B cell (primary cell): ENCODE results near the gene EML6.

Experiments used
- EZH2 ChIP-seq: IDR thresholded peaks from 2 replicates; pipeline ENCODE4 v1.6.1; 2012; ENCODE audit warnings: borderline replicate concordance, low read depth, mild to moderate bottlenecking, moderate library complexity, low read length; ENCODE audit not compliant: insufficient read depth, poor library complexity, severe bottlenecking
- TF ChIP-seq, protein P1 (sequence below): fragments of 200-600 bp; IDR thresholded peaks from one replicate; pipeline ENCODE4 v1.8.0; 2022; ENCODE audit warnings: antibody characterized with exemption, mild to moderate bottlenecking

- TF ChIP-seq, protein P1, sequence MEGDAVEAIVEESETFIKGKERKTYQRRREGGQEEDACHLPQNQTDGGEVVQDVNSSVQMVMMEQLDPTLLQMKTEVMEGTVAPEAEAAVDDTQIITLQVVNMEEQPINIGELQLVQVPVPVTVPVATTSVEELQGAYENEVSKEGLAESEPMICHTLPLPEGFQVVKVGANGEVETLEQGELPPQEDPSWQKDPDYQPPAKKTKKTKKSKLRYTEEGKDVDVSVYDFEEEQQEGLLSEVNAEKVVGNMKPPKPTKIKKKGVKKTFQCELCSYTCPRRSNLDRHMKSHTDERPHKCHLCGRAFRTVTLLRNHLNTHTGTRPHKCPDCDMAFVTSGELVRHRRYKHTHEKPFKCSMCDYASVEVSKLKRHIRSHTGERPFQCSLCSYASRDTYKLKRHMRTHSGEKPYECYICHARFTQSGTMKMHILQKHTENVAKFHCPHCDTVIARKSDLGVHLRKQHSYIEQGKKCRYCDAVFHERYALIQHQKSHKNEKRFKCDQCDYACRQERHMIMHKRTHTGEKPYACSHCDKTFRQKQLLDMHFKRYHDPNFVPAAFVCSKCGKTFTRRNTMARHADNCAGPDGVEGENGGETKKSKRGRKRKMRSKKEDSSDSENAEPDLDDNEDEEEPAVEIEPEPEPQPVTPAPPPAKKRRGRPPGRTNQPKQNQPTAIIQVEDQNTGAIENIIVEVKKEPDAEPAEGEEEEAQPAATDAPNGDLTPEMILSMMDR: no peak
- no peak for TF ChIP-seq EZH2
Observed at GRCh38 chr2:54984476-54984875, 261.0 kb downstream of the EML6 start.
